Measurements from ENCODE around the gene PKP1. TPM values are rescaled to one million over a fixed set of nuclear protein-coding genes. Genes with fewer than 3 reads are reported as not detected.
"Not testable (repeated sequence)": the region's sequence is repeated elsewhere in the genome, so short reads cannot be mapped to it uniquely, and the experiment has no call there.

The PKP1 gene
- under 1 TPM; 0.18 to 0.42 TPM for total RNA-seq
- long read RNA-seq, partial matches to known transcripts: 0 of 1 reads
- long read RNA-seq, other reads (novel, unspliced or antisense): 1 of 1 reads

- ATAC-seq: peak; percentile 96
- intact Hi-C loops (cut with DNase I, micrococcal nuclease): no loop called here
- peak in 1 of 2 donors; percentile 72 for DNase-seq
These were observed at the start of gene PKP1 for GRCh38 chr1:201282931-201283829. PKP1 (plus strand) TSS chr1:201283506; CDS start chr1:201283703, 197 bp downstream.

DNA sequence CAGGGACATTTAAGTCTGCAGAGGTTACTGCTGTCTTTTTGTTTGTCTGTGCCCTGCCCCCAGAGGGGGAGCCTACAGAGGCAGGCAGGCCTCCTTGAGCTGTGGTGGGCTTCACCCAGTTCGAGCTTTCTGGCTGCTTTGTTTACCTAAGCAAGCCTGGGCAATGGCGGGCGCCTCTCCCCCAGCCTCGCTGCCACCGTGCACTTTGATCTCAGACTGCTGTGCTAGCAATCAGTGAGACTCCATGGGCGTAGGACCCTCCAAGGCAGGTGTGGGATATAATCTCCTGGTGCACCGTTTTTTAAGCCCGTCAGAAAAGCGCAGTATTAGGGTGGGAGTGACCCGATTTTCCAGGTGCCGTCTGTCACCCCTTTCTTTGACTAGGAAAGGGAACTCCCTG lies 43.7 kb upstream of the PKP1 start:
- ATAC-seq; intact Hi-C loops (cut with DNase I, micrococcal nuclease); DNase-seq: not testable (repeated sequence)

DNA sequence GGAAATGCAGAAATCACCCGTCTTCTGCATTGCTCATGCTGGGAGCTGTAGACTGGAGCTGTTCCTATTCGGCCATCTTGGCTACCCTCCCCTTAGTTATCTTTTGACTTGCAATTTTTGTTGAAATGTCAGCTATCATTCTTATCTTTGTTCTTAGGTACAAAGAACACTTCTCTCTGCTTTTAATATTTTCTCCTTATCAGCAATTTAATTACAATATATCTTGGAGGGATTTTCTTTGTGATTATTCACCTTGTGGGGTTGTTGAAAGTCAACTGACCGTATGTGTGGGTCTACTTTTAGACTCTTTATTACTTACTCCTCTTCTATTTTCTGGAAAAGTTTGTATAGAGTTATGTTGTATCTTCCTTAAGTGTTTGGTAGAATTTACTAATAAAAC lies 43.1 kb upstream of the PKP1 start:
- intact Hi-C loops (cut with DNase I, micrococcal nuclease): no loop called here
- no peak for DNase-seq
- ATAC-seq: no peak

GRCh38 chr1:201241736-201242135 lies 41.6 kb upstream of the PKP1 start:
- intact Hi-C loops (cut with DNase I, micrococcal nuclease): no loop called here
- no peak for DNase-seq
- ATAC-seq: no peak

- peak; percentile 80 for ATAC-seq
- intact Hi-C loops (cut with DNase I, micrococcal nuclease): no loop called here
- DNase-seq: no peak
These were observed 38.2 kb upstream of the PKP1 start for GRCh38 chr1:201245082-201245481.

DNA sequence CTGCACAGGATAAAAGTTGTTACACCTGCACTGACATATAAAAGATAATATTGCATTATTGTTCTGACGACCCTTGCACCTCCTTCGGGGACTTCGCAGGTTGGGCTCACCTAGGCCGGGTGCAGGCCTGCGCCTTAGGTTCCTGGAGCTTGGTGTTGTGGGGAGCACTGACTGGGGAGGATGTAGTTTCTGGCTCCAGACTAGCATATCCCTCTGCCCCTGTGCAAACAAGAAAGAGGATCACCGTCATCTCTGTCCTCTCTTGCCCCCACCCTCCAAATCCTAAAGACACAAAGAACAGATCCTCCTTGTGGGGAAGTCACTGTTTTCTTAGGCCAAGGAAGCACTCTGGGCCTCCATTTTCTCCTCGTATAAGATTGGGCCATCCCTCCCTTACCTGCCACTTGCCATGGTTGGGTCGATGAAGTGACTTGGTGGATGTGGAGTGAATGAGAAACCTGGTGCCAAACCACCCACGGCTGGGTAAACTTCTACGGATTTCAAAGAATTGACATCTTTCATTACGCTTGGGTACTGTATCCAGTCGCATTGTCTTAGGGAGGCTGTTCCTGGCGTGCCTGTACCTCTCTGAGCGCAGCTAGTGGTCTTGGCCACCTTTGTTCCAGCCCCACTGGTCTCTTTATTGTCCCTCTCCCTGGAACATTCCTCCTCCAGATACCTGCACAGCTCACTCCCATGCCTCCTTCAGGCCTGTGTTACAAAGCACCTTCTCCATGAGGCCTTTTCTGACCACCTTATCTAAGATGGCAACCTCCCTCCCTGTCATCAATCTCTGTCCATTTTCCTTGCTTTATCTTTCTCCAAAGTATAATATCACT lies 34.4 kb upstream of the PKP1 start:
- intact Hi-C loops (cut with DNase I, micrococcal nuclease): no loop called here
- DNase-seq (no peak), ATAC-seq (no peak)

GRCh38 chr1:201250326-201251011 lies 32.8 kb upstream of the PKP1 start:
- DNase-seq (no peak), ATAC-seq (no peak)
- intact Hi-C loops (cut with DNase I, micrococcal nuclease): loop anchor here (5.0 kb wide), 1 partner anchor 112 kb away; no protein-coding TSS in a partner anchor

- ATAC-seq (no peak), DNase-seq (no peak)
- intact Hi-C loops (cut with DNase I, micrococcal nuclease): loop anchor here (5.0 kb wide), 1 partner anchor 111 kb away; no protein-coding TSS in a partner anchor
These were observed 31.9 kb upstream of the PKP1 start for GRCh38 chr1:201251411-201251810.

DNA sequence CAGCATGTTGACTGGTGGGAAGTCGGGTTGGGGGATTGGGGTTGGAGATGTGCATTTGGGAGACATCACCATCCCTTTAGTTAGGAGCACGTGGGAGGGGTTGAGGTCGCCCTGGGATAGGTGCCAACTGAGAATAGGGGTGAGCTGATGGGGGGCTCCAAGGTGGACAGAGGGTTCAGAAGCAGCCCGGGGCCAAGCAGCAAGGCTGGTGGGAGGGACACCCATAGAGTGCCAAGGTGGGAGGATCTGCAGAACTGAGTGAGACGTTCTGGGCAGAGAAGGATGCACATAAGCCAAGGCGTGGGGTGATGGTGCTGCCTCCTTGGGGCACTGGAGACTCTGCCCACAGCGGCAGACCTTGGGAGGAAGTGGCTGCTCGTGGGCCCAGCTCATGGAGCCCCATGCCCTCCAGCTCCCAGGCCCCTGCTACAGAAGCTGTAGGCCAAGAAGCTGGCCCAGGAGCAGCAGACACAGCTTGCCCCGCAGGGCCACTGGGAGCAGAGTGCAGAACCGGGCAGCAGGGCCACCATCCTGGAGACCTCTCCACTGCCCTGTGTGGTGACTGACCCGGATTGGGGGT lies 31.4 kb upstream of the PKP1 start:
- DNase-seq: no peak
- no peak for ATAC-seq
- intact Hi-C loops (cut with DNase I, micrococcal nuclease): loop anchor here (5.0 kb wide), 1 partner anchor 110 kb away; no protein-coding TSS in a partner anchor

GRCh38 chr1:201252944-201253371 lies 30.3 kb upstream of the PKP1 start:
- intact Hi-C loops (cut with DNase I, micrococcal nuclease): loop anchor here (5.0 kb wide), 1 partner anchor 109 kb away; no protein-coding TSS in a partner anchor
- DNase-seq: no peak
- no peak for ATAC-seq

GRCh38 chr1:201253411-201253810 lies 29.9 kb upstream of the PKP1 start:
- DNase-seq (no peak), ATAC-seq (no peak)
- intact Hi-C loops (cut with DNase I, micrococcal nuclease): loop anchor here (5.0 kb wide), 1 partner anchor 109 kb away; no protein-coding TSS in a partner anchor

DNA sequence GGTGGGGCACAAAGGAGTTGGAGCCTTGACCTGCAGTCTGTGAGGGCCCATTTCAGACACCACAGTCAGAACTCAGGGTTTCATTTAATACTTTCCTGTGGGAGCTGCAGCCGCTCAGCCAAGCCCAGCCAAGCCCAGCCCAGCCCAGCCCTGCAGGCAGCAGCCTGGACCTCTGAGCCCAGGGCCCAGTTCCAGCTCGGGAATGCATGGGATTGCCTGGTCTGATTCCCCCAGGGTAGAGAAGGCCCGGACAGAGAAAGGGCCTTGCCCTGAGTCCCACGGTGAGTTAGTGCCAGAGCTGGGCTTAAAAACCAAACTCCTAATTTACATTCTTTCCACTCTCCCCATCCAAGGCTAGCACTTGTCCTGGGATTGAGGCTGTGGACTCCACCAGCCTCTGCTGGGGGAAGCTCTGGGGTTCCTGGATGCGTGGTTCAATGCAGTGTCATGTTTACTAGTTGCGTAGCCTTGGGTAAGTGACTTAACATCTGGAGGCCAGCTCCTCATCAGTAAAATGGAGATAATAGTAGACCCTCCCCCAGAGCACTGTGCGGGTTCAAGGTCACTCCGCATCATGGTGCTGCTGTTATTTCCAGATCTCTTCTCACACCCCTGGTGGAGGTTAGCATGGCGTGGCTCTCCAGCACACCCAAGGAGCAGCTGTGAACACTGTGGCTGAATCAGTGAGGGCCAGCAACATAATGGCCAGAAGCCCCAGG lies 29.2 kb upstream of the PKP1 start:
- intact Hi-C loops (cut with DNase I, micrococcal nuclease): loop anchor here (5.0 kb wide), 1 partner anchor 108 kb away; no protein-coding TSS in a partner anchor
- DNase-seq (no peak), ATAC-seq (no peak)

DNA sequence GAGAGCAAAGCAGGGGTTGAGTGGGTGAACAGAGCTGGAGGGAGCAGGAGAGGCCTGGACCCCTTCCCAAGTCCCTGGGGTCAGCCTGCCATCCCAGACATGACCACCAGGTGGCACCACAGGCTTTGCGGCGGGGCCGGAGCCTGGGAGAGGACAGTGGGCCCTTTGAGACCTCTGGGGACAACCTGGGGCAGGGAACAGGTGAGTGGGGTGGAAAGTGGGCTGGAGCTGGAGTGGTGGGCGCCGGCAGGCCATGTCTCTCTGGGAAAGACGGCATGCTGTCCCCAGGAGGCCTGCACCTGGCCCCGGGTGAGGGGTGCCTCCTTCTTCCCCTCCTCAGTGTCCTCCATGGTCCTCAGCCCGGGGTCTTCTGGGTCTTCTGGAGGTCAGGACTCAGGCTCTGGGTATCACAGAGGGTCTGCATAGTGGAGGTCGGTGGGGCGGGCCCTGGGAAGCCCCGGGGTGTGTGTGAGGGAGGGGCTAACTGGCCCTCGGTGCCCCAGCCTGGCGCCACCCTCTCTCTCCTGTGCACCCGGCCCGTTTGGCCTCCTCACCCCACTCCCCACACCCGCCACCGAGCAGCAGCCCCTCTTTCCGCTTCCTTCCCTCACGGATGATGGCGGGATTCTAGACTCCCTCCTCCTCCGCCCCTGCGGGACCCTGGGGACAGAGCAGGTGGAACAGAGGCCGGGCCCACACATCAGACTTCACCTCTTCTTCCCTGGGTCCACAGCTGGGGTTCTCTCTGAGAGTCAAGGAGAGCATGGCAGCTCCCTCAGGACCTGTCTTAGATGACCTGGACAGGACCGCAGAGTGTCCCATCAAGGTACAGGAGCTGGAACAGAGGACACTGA lies 28.5 kb upstream of the PKP1 start:
- ATAC-seq: peak; percentile 72
- peak in 1 of 2 donors; percentile 70 for DNase-seq
- intact Hi-C loops (cut with DNase I, micrococcal nuclease): loop anchor here (5.0 kb wide), 1 partner anchor 107 kb away; no protein-coding TSS in a partner anchor

DNA sequence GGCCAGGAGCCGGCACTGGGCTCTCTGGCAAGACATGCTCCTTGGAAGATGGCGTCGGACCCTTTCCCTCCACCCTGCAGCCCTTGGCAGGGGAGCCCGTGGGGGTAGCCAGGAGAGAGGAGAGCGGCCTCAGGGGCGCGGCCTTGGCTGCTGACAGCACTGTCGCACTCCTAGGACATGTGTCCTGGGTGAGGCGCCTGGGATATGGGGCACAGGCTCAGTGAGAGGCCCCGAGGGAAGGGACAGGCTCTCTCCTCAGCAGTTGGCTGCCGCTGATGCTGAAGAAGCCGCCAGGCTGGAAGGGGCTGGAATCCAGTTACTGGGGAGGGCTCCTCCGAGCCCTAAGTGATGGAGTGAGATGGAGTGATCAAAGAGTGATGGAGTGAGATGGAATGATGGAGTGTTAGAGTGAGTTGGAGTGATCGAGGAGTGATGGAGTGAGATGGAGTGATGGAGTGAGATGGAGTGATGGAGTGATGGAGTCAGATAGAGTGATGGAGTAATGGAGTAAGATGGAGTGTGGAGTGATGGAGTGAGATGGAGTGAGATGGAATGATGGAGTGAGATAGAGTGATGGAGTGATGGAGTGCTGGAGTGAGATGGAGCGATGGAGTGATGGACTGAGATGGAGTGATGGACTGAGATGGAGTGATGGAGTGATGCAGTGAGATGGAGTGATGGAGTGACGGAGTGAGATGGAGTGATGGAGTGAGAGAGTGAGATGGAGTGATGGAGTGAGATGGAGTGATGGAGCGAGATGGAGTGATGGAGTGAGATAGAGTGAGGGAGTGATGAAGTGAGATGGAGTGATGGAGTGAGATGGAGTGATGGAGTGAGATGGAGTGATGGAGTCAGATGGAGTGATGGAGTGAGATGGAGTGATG lies 27.6 kb upstream of the PKP1 start:
- no peak for DNase-seq
- intact Hi-C loops (cut with DNase I, micrococcal nuclease): no loop called here
- no peak for ATAC-seq

DNA sequence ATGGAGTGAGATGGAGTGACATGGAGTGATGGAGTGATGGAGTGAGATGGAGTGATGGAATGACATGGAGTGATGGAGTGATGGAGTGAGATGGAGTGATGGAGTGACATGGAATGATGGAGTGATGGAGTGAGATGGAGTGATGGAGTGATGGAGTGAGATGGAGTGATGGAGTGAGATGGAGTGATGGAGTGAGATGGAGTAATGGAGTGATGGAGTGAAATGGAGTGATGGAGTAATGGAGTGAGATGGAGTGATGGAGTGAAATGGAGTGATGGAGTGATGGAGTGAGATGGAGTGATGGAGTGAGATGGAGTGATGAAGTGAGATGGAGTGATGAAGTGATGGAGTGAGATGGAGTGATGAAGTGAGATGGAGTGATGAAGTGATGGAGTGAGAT lies 25.2 kb upstream of the PKP1 start:
- ATAC-seq; intact Hi-C loops (cut with DNase I, micrococcal nuclease); DNase-seq: not testable (repeated sequence)

GRCh38 chr1:201258763-201259230 lies 24.5 kb upstream of the PKP1 start:
- DNase-seq: no peak
- ATAC-seq: no peak
- intact Hi-C loops (cut with DNase I, micrococcal nuclease): no loop called here

All from left colon (tissue), 2 donors.